GM12864 (cell line): ENCODE results near the gene SLC35B2.

Experiments
- DNase-seq: peaks from one replicate; pipeline ENCODE4 v3.0.0-alpha.2; 2011; ENCODE audit warnings: low read depth
- H3K4me3 ChIP-seq: 2 replicates; pipeline ENCODE4 v1.5.1; 2011; ENCODE audit warnings: mild to moderate bottlenecking, low read depth, low read length, control low read depth
- CTCF ChIP-seq: IDR thresholded peaks from 2 replicates; pipeline ENCODE4 v1.5.1; 2011; ENCODE audit warnings: low read depth, mild to moderate bottlenecking, moderate library complexity, low read length, control low read depth, inconsistent platforms; ENCODE audit errors: missing control alignments

Gene SLC35B2

GRCh38 chr6:44222486-44223318, 34.6 kb downstream of the SLC35B2 start:
- no peak for DNase-seq
- peak overlapping the region; percentile 59 for H3K4me3 ChIP-seq
- TF ChIP-seq CTCF: no peak

GRCh38 chr6:44221961-44222335, 35.4 kb downstream of the SLC35B2 start:
- no peak for TF ChIP-seq CTCF
- no peak for DNase-seq
- no peak overlapping the region for H3K4me3 ChIP-seq

- H3K4me3 ChIP-seq: no peak overlapping the region
- DNase-seq: peak; percentile 41
- TF ChIP-seq CTCF: peak; percentile 95
Observed at GRCh38 chr6:44221291-44221960, 35.9 kb downstream of the SLC35B2 start.

GRCh38 chr6:44220913-44221290, 36.4 kb downstream of the SLC35B2 start:
- no peak for TF ChIP-seq CTCF
- H3K4me3 ChIP-seq: no peak overlapping the region
- no peak for DNase-seq

- no peak for TF ChIP-seq CTCF
- H3K4me3 ChIP-seq: peak overlapping the region; percentile 34
- no peak for DNase-seq
Observed at GRCh38 chr6:44219815-44220784, 37.2 kb downstream of the SLC35B2 start.

- no peak for DNase-seq
- H3K4me3 ChIP-seq: peak overlapping the region; percentile 42
- no peak for TF ChIP-seq CTCF
Observed at GRCh38 chr6:44219053-44219814, 38.1 kb downstream of the SLC35B2 start.
